T-helper 1 cell (primary cell): ENCODE results near the gene SND1.

ENCODE experiments used
- DNase-seq, 5 donors: peaks; one replicate each; pipeline ENCODE4 v3.0.0-alpha.2; 2012 to 2020

SND1 gene

DNA sequence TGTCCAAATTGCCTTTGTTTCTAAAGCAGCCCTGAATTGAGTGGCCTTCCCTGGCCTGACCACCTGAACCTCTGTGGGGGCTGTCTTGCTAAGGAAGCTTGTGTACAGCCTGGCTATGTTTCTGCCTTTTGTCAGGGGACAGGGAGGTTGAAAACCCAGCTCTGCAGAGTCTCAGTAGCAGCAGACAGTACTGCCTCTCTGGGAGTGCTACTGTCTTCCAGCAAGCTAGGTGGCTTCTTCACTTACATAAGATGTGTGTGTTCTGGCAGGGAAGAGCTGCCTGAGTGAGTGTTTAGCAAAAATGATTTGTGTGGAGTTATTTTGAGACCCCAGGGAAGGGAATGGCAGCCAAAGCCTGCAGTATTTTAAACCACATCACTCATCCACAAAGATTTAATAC is 321.8 kb downstream of the SND1 start:
- DNase-seq: no peak

DNA sequence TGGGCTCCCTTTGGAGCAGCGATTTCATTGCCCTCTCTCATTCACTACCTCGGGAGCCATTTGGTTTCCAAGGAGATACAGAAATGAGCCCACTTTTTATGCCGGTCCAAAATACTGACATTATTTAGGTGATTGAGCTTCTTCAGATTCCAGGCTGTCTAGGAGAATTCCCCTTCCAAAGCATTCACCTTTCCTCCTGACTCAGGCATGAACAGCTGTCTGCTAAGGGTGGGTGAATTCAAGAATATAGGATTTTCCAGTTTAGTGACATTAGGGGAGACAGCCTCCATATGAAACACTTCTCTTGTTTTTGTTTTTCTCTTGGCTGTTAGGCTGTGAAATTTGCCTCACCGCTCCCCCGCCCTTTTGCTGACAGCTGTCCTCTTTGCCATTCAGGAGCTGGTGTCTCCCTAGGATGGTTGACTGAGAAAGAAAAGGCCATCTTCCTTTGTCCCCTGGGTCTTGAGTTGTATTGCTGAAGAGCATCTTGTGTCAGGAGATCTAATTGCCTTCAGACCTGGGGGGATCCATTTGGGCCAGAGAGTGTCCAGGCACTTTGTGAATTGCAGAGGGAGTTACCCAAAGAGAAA is 322.5 kb downstream of the SND1 start:
- DNase-seq: no peak

DNA sequence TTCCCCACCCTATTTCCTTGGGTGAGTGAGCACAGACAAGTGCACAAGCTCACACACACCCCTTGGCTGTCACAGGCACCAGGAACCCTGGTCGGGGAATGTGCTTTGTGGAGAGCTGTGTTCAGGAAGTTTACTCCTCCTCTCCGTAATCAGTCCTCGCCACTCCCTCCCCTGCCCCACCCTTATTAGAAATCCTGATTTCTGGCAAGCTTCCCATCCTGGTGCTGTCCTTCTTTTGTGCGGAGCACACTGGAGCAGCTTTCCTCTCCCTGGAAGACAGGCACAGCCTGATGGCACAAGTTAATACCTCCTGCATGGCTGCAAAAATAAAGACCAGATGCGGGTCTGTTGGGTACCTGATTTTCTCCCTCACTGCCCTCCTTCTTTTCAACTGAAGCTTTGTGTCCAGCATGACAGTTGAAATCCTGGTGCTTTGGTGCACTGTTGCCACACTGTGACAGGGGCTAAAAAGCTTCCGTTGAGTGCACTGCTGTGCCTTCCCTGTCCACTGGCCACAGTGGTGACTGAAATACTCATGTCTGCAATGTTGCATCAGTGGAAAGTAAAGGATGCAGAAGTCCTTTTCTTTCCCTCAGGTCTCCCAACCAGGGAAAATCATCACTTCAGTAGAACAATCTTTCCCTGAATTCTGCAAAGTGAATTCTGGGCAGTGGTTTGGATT is 324.2 kb downstream of the SND1 start:
- DNase-seq: no peak

DNA sequence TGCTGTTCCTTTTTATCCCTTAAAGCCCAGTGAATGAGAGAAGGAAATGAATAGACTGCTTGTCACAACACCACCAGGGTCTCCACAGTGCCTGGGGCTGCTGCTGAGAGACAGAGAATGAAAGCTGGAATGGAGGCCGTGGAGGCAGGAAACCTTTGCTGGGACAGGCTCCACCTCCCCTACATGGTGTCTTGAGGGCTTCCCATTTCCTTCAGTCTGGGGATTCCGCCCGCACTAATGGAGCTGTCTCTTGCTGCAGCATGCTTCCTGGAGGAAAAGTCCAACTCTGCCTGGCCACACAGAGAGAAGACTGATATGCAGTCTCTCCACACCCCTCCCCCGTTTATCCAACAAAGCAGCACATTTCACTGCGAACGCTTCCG is 324.7 kb downstream of the SND1 start:
- DNase-seq: no peak

DNA sequence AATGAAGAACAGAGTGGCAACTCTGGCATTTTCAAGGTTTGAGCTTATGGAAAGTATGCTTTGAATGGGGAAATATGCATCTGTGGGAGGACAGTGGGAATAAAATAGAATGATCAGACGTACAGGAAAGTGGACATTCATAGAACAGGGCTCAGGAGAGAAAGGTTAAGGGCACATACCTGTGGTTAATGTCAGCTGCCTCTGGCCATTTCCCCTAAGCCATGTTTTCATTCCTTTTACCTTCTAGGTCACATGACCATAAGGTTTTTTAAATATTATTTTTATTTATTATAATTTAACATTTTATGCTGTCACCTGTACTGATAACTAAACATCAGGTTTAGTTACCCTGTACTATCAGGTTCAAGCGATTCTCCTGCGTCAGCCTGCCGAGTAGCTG is 326.4 kb downstream of the SND1 start:
- no peak for DNase-seq

- DNase-seq: no peak
Observed at GRCh38 chr7:127979113-127979727, 327.2 kb downstream of the SND1 start.

GRCh38 chr7:127979728-127980126 is 327.7 kb downstream of the SND1 start:
- no peak for DNase-seq

GRCh38 chr7:127980901-127981300 is 328.9 kb downstream of the SND1 start:
- DNase-seq: no peak

DNA sequence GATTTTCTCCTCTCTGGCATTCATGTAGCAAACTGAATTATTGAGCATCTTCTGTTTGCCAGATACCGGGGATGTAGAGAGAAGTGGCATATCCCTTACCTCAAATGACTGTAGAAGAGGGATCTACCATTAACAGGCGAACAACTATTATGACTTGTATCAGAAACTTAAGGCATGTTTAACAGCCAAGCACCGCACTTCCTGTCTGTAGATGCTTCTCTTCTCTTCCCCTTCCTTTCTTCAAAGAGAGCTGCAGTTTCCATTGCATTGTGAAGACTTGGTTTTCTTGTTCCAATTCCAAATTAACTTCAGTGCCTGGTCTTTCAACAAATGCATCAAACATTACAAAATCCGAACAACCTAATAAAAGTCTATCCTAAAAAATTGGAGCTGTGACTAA is 330.0 kb downstream of the SND1 start:
- no peak for DNase-seq

DNA sequence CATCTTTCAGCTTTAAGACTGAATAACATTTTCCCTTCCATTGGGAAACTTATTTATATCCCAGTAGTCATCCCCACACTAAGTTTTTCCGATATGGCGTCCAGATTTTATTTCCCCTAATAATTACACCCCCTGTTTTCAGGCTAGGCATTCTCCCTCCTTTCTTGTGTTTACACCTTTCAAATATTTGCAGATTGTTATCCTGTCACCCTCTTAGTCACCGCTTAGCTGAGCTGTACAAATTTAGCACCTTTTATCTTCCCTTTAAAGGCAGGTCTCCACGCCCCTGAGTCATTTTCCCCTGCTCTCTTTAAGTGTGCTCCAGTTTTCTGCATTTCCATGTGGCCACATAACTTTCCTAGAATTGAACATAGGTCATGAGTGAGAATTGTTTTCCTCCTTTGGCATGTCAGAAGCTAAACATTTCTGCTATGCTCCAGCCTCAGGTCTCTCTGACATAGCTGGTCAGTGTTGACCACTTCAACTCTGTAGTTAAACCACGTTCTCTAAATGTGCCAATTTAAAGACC is 331.9 kb downstream of the SND1 start:
- no peak for DNase-seq

GRCh38 chr7:127986581-127987521 is 334.9 kb downstream of the SND1 start:
- DNase-seq: no peak

GRCh38 chr7:127988751-127989150 is 336.8 kb downstream of the SND1 start:
- DNase-seq: no peak

- no peak for DNase-seq
Observed at GRCh38 chr7:127993317-127993716, 341.3 kb downstream of the SND1 start.

- no peak for DNase-seq
Observed at GRCh38 chr7:127993987-127994386, 342.0 kb downstream of the SND1 start.

DNA sequence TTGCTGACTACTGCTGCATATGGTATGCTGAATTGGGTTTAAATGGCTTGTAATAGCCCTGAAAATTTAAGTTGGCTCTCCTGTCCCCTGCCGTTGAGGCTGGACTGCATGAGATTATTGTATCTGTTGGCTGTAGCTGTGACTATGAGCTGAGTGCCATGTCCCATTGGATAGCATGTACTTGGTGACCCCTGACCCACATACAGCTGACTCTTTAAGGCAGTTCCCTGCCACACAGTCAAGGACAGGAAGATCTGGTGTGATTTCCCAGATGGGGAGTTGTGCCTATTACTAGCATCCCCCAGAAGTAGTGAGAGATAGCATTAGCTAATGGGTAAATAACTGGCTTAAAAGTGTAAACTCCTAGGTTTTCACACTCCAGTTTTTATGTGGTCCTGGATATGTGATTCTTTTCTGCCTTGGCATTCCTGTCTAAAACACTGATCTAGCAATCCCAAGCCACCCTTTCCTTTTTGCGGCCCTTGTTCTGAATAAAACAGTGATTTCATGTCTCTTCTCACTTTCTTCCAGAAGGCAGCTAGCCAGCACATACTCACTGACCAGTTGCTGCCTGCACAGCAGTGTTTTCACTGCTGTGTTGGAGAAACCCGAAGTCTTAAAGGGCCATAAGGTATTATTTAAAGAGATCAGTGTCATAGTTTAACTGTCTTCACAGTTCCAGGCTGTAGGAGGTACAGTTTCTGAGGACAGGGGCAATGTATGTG is 343.3 kb downstream of the SND1 start:
- DNase-seq: no peak

DNA sequence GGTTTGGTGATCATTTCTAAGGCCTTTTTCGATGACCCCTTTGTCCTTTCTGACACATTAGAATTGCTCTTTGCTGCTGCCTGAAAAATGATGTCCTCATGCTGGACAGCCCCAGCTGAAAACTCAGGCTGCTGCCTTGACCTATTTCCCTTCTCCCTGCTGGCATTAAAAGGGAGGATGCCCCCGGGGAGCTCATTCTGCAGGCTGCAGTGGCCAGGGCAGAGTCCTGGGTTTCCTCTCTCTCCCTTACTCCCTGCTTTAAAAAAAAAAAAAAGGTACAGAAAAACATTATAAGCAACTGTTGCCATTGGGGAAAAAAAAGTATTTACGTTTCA is 343.9 kb downstream of the SND1 start:
- no peak for DNase-seq

- DNase-seq: no peak
Observed at GRCh38 chr7:127996253-127997071, 344.5 kb downstream of the SND1 start.

GRCh38 chr7:127997226-127997922 is 345.4 kb downstream of the SND1 start:
- DNase-seq: no peak

- no peak for DNase-seq
Observed at GRCh38 chr7:127998671-127999070, 346.7 kb downstream of the SND1 start.

DNA sequence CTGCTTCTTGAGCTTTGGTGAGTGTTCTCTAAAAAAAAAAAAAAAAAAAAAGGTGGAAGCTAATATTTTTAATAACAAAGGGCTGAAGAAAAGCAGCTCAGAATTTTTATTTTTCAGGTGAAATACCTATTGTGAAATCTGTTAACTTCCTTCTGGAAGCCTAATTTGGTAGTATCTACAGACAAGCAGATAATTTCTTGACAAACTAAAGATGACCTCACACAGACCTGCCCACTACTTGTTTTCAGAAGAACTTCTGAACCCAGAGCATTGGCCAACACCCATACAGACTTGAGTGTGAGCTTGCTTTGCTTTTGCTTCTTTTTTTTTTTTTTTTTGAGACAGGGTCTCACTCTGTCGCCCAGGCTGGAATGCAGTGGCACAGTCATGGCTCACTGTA is 348.1 kb downstream of the SND1 start:
- DNase-seq: no peak

GRCh38 chr7:128000854-128001265 is 348.9 kb downstream of the SND1 start:
- DNase-seq: no peak
